Fibroblast of skin of right biceps (primary cell): ENCODE results near the gene PTPRN2.
"Not testable (repeated sequence)": the region's sequence is repeated elsewhere in the genome, so short reads cannot be mapped to it uniquely, and the experiment has no call there.

Source experiments
- DNase-seq: peaks from one replicate; pipeline ENCODE4 v3.0.0-alpha.2; 2013

PTPRN2 gene

DNA sequence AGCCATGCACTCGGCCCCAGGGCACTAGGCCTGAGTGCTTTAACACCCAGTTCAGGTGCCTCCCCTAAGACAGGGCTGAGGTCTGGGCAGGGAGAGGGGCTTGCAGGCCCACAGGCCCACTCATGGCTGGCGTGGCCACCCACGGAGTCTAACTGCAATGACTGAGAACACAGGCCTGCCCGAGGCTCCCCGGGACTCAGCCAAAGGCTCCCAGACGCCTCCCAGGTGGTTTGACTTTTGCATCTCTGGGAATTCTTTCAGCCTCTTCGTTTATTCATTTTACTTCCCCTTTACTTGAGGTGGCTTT, 37.3 kb downstream of the PTPRN2 start:
- DNase-seq = no peak

DNA sequence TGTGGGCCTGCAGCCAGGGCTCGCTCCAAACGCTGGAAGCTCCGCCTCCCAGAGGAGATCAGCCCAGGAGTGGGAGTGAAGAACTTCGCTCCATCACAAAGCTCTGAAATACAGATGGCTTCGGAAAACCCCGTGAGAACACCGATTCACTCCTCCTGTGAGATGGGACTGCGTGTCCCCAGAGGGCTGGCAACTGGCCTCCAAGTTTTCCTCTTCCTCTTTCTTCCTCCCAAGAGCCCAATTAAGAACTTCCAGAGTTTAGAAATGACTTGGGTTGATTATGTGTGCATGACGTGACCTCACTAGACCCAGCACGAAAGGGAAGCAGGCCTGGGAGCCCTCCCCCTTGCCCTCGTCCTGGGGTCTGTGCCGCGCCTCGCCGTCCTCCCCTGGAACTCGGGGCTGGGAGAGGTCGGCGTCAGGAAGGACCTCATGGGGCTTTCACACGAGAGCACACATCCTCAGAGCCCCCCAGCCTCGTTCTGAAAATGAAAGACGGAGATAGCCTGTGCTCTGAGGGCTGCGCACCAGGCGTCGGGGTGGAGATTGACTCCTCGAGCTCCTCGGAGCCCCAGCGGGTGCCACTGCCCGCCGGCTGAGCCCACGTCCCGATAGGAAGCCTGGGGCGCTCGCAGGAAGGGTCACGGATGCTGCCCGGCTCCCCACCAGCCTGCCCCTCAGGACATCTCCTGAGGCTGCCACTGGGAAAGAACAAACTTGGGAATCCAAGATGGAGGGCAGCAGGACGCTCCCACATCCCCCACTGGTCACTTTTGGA, 37.8 kb downstream of the PTPRN2 start:
- DNase-seq = no peak

DNA sequence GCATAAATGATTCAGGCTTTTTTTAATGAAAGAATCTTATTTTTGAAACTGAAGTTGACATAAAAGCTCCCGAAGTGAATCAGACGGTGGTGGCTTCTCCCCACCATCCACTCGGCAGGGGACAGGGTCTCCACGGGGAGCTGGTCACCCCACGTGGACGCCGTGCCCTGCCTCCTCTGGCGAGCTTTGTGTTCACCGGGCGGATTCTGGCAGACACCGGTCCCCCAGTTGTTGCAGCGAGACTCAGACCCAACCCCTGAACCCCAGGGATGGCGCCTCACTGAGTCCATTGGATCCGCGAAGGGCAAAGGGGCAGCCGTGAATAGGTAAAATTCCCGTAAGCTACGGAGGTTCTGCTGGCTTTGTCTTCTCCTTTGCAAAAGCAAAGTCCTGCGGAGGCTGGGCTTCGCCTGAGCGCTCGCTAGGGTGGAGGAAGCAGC, 38.4 kb downstream of the PTPRN2 start:
- DNase-seq = no peak

DNA sequence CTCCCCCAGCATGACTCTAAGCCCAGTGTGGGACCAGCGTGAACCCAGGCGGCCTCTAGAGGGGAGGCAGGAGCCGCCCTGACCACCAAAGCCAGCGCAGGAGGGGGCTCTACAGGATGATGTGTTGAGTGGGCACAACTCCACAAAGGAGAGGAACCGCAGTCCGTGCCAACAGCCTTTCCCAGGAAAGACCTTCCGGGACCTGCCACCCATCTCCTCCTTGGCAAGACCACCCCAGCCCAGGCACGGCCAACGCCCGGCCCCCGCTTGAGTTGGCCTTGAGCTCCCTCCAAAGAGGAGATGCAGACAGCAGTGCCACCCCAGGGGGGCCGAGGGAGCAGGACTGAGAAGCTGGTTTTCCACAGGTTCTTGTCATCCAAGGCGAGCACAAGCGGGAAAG, 38.9 kb downstream of the PTPRN2 start:
- DNase-seq = no peak

DNA sequence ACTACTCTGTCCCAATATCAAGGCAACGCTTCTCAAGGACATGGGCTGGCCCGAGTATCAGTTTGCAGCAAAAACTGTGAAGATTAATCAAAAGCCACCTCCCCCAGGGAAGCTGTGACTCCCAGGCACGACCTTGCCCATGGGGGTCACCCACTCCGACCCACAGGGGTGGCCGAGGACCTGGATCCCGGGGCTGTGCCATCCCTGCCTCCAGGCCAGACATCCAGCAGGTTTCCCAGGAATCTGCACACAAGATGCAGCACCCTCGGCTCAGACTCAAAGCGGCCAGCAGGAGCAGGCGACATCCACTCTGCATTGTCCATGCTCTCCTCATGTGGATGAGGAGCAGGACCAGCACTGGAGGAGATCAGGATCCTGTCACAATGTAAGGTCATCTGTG, 39.8 kb downstream of the PTPRN2 start:
- DNase-seq = no peak

DNA sequence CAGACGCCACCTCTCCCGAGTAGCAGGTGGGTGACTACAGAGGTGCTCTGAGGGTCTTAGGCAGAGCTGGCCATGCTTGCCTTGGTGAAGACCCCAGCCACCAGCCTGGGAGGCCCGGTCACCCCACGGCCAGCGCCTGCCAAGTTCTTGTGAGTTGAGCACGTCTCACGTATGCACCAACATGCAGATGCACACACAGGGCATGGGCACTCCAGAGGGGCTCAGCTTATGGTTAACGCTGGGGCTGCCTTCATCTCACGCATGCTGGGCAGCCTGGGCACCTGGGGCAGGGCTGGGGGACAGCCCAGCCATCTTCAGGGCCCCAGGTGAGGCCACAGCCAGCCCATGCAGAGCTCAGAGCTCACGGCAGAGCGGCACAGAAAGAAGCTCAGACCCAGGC, 41.0 kb downstream of the PTPRN2 start:
- DNase-seq = no peak

DNA sequence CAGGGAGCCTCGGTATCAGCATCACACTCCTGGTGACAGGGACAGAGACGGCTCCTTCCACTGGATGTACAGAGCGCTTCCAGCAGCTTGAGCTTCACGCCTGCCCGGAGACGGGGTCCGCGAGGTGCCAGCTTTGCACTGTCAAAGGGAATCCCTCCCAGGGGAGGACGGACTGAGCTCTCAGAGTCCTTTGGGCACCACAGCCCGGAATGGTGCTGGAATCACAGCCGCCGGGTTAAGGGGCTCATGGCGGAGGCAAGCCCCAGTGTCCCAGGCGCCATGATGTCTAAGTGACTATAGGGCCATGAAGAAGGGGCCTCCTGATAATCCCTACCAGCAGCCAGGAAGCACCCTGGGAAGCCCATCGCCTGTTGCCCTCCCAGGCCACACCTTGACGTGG, 41.4 kb downstream of the PTPRN2 start:
- no peak for DNase-seq

DNA sequence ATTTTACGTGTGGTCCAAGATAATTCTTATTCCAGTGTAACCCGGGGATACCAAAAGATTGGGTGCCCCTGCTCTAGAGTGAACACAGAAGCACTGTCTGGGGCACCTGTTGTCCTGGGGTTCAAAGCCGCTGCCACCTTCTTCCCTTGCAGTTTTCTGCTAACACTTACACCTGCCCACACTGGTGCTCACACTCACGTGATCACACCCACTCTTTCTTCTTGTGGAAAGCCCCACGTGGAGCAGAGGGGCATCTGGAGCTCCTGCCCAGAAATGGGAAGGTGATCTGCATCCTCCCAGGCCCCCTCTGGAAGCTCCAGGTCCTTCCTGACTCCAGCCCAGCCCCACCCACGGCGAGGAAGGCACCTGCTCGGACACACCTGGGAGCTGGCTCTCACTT, 42.9 kb downstream of the PTPRN2 start:
- DNase-seq = no peak

DNA sequence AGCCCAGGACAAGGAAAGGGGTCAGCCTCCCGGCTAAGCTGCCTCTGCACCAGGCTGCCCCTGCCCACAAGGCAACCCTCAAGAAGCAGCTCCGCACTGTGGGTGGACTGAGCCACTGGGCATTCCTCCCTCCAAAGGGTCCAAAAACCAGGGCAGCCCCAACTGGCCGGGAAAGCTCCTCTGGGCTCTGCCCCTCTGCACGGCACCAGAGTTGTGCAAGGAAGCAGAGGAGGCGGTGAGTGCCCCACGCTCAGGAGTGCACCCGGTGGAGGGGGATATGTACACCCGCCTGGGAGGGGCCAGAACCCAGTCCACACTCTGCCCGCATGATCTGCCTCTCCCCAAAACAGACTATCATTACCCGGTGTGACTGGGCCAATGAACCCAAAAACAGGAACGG, 43.8 kb downstream of the PTPRN2 start:
- no peak for DNase-seq

DNA sequence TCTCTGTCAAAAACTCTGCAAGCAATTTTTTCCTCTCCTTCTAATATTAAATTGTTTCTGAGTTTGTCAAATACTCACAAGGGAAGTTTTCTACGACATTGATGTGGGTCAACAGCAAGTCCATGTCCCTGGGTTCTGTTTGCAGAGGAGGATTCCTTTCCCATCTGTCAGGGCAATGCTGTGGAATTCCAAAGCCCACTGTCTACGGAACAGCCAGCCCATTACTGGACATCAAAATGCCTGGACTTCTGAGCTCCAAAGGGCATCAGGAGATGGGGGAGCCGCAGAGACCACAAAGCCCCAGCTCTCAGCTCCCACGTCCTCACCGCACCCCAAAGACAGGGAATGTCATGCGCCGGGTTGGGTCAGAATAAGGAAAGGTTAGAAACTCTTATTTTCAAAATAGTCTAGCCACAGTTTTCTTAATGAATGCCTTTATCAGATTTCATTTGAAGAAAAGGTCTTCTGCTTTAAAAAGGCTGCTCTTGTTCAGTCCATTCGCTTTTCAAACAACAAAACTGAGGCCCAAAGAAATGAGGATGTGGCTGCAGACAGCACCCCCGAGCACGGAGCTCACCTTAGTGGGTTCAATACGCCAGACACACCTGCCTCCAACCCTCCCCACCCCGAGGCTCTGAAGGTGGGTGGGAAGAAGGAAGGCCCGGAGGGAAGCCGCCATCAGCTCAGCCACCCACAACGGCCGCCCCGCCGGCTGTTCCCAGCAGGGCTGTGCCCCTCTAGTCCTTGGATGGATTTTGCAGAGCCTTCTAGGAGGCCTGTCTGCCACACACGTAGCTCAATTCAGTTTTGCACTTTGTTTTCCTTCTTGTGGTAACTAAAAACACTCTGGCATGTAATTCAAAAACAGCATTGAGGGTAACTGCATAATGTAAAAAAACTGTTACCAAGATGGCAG, 44.7 kb downstream of the PTPRN2 start:
- DNase-seq = no peak

DNA sequence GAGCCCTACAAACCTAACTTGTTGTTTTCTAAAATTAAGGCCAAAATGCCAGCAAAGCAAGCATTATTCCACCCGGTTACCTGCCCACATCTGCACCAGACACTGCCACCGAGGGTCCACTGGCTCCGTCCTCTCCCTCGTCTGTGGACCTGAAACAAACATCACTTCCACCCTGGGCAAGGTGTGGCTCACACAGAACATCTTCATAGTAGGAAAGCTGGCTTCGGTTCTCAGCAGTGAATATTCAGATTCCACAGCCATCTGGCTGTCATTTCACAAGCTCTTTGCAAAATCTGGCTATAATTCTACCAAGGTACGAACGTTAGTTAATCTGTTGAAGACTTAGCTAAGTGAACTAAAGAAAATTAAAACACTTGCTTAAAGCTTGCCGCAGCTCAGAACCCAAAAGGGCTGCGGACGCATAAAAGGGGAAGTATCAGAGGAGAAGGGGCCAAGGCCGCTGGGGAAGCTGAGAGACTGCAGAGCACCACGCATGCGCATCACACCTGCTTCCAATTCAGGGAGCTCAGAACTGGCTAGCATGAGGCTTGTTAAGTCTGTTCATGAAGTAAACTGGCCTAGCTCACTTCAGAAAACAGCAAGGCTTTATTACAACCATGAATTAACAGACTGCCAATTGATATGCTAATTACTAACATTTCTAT, 46.1 kb downstream of the PTPRN2 start:
- no peak for DNase-seq

DNA sequence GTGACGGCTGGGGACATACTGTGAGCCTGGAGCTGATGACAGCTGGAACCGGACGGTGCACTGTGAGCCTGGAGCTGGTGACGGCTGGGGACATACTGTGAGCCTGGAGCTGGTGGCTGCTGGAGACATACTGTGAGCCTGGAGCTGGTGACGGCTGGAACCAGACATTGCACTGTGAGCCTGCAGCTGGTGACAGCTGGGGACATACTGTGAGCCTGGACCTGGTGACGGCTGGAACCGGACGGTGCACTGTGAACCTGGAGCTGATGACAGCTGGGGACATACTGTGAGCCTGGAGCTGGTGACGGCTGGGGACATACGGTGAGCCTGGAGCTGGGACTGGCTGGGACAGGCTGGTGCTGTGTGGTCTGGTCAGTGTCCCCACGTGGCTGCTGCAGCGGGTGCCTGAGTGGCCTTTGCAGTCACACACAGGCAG, 47.9 kb downstream of the PTPRN2 start:
- DNase-seq = no peak

DNA sequence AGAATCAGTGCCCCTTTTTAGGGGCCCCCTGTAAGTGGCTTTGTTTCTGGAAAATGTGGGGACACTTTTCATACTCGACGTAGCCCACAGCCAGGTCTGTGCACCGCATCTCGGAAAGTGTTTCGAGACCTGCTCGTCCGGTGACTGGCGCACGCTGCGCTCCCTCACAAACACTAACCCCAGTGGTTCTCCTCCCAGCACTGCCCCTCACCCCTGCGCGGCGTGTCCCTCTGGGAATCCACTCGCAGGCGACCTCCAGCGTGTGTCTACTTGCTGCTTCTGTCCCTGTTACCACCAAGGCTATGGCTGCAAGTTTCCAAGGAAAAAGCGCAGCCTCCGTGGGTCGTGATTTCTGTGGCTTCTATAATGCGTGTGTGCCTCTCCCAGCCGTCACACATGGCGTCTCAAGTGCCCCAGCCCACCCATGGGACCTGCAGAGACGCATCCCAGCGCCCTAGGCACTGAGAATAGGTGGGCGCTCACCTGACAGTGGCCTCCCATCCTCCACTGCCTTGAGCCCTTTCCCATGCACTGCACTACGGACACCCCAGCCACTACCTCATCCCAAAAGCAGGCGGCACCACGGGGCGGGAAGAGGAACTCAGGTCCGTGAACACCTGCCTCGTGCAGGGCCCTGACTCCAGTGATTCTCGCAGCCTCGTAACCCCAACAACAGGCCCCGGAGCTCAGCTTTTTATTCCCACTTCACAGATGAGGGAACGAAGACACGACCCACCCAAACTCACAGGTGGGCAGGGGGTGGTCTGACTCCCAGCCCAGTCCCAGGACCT, 49.3 kb downstream of the PTPRN2 start:
- DNase-seq = no peak

DNA sequence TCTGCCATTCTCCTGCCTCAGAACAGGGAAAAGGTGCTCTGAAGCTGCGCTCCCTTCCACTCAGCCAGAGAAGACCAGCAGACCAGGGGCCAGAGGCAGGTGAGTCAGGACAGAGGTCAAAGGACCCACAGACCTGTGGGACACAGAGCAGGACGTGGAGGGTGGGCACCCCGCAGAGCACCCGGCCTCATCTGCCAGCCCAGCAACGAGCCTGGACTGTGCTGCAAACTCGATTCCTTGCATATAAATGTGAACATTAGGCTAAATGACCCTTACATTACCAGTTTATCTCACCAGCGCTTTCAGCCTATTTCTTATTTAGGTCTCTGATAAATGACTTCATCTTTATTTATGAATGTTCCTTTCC, 50.1 kb downstream of the PTPRN2 start:
- DNase-seq = no peak

DNA sequence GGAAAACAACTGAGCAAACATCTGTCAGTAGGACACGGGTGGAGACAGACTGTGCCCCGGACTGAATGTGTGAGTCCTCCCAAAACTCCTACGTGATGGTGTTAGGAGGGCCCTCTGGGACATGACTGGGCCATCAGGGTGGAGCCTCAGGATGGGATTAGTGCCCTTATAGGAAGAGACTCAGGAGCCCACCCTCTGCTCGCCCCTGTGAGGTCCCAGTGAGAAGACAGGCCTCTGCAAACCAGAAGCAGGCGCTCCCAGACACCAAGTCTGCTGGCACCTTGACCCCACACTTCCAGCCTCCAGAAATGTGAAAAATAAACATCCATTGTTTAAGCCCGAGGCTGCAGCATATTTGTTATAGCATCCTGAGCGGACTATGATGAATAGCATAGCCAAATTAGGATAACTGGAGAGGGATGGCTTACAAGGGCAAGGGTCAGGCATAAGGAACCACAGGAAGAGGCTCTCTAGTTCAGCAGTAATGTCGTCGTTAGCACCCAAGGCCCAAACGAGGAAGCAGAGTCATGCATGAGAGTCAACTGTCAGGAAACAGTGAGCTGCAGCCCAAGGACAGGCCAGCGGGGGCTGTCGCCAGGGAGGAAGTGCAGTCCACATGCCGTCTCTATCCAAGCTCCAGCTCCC, 50.6 kb downstream of the PTPRN2 start:
- DNase-seq = no peak

DNA sequence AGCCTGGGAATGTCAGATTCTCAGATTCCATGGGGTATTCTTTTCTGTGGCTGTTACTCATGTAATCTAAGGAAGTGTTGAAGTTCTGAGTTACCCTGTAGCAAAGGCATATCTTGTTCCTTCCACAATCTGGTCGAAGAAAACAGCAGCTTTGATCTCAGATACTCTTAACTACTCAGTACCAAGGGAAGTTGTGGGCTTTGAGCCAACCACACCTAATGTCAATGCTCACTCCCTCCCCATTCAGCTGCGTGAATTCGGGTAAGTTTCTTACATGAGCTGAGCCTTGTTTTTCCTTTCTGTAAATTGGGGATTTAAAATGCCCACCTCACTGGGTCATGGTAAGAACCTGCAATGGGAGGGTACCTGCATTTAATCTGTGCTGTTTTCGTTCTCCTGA, 52.5 kb downstream of the PTPRN2 start:
- no peak for DNase-seq

DNA sequence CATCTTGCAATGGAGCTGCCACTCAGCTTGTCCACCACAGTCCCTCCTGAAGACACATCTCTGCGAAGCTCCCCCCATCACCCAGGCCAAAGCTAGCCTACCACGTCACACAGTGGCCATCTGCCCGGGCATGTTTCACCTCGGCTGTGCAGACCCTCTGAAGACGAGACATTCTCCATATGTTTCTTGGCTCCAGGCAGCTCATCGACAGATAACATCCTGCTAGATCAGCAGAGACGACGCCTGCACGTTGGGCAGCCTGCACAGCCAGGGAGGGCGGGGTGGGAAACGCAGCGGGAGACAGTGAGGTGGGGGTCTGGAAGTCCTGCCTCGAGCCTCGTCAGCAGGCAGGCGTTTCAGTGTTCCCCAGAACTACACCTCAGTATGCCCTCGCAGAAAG, 53.0 kb downstream of the PTPRN2 start:
- no peak for DNase-seq

DNA sequence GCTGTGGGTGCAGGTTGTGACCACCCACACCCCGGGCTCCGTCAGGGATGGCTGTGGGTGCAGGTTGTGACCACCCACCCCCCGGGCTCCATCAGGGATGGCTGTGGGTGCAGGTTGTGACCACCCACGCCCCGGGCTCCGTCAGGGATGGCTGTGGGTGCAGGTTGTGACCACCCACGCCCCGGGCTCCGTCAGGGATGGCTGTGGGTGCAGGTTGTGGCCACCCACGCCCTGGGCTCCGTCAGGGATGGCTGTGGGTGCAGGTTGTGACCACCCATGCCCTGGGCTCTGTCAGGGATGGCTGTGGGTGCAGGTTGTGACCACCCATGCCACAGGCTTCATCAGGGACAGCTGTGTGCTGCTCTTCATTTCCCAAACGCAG, 53.5 kb downstream of the PTPRN2 start:
- DNase-seq = not testable (repeated sequence)

DNA sequence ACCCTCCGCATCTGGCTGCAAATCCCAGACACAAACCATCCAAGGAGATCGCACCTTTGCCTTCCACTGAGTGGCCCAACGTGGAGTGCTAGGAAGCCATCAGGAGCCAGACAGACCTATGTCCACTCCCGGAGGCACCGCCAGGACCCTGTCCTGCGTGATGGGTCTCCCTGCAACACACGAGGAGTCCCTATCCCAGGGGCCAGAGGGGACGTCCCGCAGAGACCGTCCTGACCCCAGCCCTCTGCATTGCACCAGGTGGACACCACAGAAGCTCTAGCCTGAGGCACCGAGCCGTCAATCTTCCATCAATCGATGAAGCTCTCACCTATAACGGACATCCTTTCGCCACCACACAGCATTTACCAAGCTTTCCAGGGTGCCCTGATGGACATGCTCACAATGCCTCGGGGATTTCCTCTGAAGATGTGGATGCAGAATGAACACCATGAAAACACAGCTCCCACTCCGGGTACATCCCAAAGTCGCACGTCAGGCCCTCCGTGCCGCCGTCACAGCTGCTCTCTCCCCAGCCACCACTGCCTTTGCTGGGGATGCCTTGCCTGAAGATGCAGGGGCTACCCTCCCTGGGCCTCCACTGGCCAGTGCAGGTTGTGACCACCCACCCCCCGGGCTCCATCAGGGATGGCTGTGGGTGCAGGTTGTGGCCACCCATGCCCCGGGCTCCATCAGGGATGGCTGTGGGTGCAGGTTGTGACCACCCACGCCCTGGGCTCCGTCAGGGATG, 54.1 kb downstream of the PTPRN2 start:
- no peak for DNase-seq

DNA sequence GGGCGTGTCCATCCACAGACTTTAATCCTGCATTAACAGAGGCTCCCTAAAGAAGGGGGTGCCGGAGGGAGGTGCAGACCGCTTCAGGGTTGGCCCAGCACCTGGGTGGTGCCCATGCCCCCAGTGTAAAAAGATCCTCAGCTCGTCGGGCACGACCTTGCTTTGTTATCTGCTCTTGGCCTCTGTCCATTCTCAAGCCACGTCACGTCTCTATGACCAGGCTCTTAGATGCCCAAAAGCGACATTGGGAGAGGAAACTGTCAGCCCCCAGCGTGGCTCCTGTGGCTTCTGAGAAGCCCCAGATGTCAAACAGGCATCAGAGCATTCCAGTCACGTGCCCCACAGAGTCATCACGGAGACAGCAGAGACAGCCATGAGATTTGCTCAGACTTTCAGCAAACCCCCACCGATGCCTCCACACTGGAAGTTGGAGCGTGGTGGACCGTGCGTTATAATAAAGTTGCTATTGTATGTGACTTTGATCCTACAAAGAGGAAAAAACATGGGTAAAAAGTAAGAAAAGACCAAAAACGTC, 55.5 kb downstream of the PTPRN2 start:
- DNase-seq = no peak

DNA sequence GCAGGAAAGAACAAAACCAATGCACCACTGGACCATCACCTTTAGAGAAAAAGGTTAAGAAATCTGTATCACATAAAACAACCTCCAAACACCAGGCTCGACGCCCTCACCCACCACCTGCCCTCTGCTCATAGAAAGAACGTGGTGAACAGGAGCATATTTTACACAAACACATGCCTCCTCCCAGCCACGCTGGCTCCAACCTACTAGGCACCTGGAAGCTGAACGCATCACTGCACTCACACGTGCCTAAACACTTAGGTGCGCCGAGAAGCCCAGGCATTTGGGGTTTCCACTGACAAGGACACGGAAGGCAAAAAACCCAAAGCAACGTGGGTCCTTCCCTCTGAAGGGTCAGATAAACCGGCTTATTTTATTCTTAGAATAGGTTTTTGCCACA, 56.0 kb downstream of the PTPRN2 start:
- DNase-seq = no peak
